NB4 (cell line): ENCODE data around the gene DCDC2.

Experiments used
- CTCF ChIP-seq: IDR thresholded peaks from one replicate; pipeline ENCODE4 v1.5.1; 2012; ENCODE audit warnings: low read depth, low read length
- TF ChIP-seq, protein P1 (sequence below): IDR thresholded peaks from 2 replicates; pipeline ENCODE4 v1.6.1; 2011; ENCODE audit warnings: low read depth, low read length

DNA sequence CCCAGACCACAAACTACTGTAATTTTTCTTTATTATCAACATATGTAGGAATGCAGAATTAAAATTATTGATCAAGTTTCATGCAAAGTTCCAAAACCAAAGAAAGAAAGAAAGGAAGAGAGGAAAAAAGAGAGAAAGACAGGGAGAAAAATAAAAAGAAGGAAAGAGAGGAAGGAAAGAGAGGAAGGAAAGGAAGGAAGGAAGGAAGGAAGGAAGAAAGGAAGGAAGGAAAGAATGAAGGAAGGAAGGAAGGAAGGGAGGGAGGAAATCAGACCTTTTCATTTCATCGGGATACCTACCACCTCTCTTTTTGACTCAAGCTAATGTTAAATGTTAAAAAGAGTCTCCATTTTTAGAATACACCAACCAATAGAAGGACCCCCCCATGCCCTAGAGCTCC is 31.9 kb downstream of the DCDC2 start:
- TF ChIP-seq CTCF = no peak
- TF ChIP-seq, protein P1, sequence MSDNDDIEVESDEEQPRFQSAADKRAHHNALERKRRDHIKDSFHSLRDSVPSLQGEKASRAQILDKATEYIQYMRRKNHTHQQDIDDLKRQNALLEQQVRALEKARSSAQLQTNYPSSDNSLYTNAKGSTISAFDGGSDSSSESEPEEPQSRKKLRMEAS = no peak
